Natural killer cell (primary cell): ENCODE results near the gene FGA. TPM values are rescaled to one million over a fixed set of nuclear protein-coding genes. Genes with fewer than 3 reads are reported as not detected.

ENCODE experiments used
- ATAC-seq, 3 donors: fragments of 150-1000 bp in 2 of 3; fragments of 200-7000 bp in 1 of 3; cut with Tn5 transposase; 1 replicate in 1 of 3; 2 replicates in 2 of 3; pipeline ENCODE4 v1.10.0; 2021; ENCODE audit warnings: mild to moderate bottlenecking in 2 of 3, moderate library complexity in 2 of 3
- DNase-seq, 2 donors: peaks; one replicate each; pipeline versions ENCODE4 v3.0.0 to v3.0.0-alpha.2; 2013 to 2021; ENCODE audit warnings: mixed read lengths in 1 of 2
- H3K27ac ChIP-seq: one replicate; pipeline ENCODE4 v1.5.1; 2013; ENCODE audit warnings: mild to moderate bottlenecking, low read length
- H3K27me3 ChIP-seq: one replicate; pipeline ENCODE4 v1.6.1; 2013; ENCODE audit warnings: low read length; ENCODE audit not compliant: control insufficient read depth, insufficient read depth
- H3K36me3 ChIP-seq: one replicate; pipeline ENCODE4 v1.6.1; 2013; ENCODE audit warnings: low read length; ENCODE audit not compliant: control insufficient read depth, insufficient read depth
- H3K4me1 ChIP-seq: one replicate; pipeline ENCODE4 v1.6.1; 2013; ENCODE audit warnings: low read length; ENCODE audit not compliant: control insufficient read depth, insufficient read depth
- H3K4me3 ChIP-seq: one replicate; pipeline ENCODE4 v1.5.1; 2013; ENCODE audit warnings: low read length
- H3K9me3 ChIP-seq: one replicate; pipeline ENCODE4 v1.6.1; 2013; ENCODE audit warnings: low read length; ENCODE audit not compliant: control insufficient read depth, insufficient read depth
- H3K27ac Mint-ChIP-seq, 2 donors: one replicate each; pipeline ENCODE4 v1.8.0; 2022; ENCODE audit warnings: mild to moderate bottlenecking in 2 of 2, mixed read lengths in 2 of 2, moderate library complexity in 1 of 2
- H3K27me3 Mint-ChIP-seq, 2 donors: one replicate each; pipeline ENCODE4 v1.8.0; 2022; ENCODE audit warnings: low read depth in 2 of 2, mixed read lengths in 2 of 2
- H3K36me3 Mint-ChIP-seq: one replicate; pipeline ENCODE4 v1.8.0; 2022; ENCODE audit warnings: mixed read lengths
- H3K4me1 Mint-ChIP-seq, 2 donors: one replicate each; pipeline ENCODE4 v1.8.0; 2022; ENCODE audit warnings: mixed read lengths in 2 of 2
- H3K4me3 Mint-ChIP-seq: one replicate; pipeline ENCODE4 v1.8.0; 2022; ENCODE audit warnings: mild to moderate bottlenecking, moderate library complexity, mixed read lengths
- H3K9me3 Mint-ChIP-seq, 2 donors: one replicate each; pipeline ENCODE4 v1.8.0; 2022; ENCODE audit warnings: mixed read lengths in 2 of 2
- WGBS: methylation state at CpG from one replicate; pipeline ENCODE4 v1.1.7; 2013; ENCODE audit warnings: missing lambda C conversion rate; ENCODE audit not compliant: insufficient coverage; 5-methylcytosine and 5-hydroxymethylcytosine counted together
- intact Hi-C: fragments of 100-400 bp; cut with micrococcal nuclease; formaldehyde crosslinking; loops from one replicate; pipeline ENCODE4 v1.14.2; 2022
- total RNA-seq, 4 donors: library from RNA; stranded (reverse); fragments of 120-200 nt in 1 of 4; gene quantifications; one replicate each; pipeline versions ENCODE4 v1.2.3 to v1.2.4, GENCODE V29; 2013 to 2022
- TF ChIP-seq, protein P1 (sequence below): fragments of 200-600 bp; IDR thresholded peaks from one replicate; pipeline ENCODE4 v1.8.0; 2022; ENCODE audit warnings: antibody characterized with exemption

The FGA gene
- total RNA-seq, 3 donors from 2014 or later (not counting 1 experiment from before 2014, with no cell fraction given) = not detected

- intact Hi-C loops = no loop called here
- Mint-ChIP-seq H3K27ac (no peak overlapping the region), H3K4me1 (no peaks in the 10 kb centered on the region), H3K36me3 (no peaks in the 10 kb centered on the region), H3K9me3 (no peaks in the 10 kb centered on the region), H3K27me3 (peaks cover 14 to 20% of the 10 kb centered on the region in 2 donors), H3K4me3 (no peak overlapping the region)
- no peak for DNase-seq
- TF ChIP-seq, protein P1, sequence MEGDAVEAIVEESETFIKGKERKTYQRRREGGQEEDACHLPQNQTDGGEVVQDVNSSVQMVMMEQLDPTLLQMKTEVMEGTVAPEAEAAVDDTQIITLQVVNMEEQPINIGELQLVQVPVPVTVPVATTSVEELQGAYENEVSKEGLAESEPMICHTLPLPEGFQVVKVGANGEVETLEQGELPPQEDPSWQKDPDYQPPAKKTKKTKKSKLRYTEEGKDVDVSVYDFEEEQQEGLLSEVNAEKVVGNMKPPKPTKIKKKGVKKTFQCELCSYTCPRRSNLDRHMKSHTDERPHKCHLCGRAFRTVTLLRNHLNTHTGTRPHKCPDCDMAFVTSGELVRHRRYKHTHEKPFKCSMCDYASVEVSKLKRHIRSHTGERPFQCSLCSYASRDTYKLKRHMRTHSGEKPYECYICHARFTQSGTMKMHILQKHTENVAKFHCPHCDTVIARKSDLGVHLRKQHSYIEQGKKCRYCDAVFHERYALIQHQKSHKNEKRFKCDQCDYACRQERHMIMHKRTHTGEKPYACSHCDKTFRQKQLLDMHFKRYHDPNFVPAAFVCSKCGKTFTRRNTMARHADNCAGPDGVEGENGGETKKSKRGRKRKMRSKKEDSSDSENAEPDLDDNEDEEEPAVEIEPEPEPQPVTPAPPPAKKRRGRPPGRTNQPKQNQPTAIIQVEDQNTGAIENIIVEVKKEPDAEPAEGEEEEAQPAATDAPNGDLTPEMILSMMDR = no peak
- Histone ChIP-seq H3K4me3 (no peak overlapping the region), H3K27ac (no peak overlapping the region), H3K27me3 (no peaks in the 10 kb centered on the region), H3K36me3 (no peaks in the 10 kb centered on the region), H3K4me1 (no peaks in the 10 kb centered on the region), H3K9me3 (no peaks in the 10 kb centered on the region)
- 100% methylated on average over 2 of the region's 2 CpGs for WGBS
- ATAC-seq = no peak
Measured at GRCh38 chr4:154588198-154588597, 2.3 kb downstream of the FGA start.

DNA sequence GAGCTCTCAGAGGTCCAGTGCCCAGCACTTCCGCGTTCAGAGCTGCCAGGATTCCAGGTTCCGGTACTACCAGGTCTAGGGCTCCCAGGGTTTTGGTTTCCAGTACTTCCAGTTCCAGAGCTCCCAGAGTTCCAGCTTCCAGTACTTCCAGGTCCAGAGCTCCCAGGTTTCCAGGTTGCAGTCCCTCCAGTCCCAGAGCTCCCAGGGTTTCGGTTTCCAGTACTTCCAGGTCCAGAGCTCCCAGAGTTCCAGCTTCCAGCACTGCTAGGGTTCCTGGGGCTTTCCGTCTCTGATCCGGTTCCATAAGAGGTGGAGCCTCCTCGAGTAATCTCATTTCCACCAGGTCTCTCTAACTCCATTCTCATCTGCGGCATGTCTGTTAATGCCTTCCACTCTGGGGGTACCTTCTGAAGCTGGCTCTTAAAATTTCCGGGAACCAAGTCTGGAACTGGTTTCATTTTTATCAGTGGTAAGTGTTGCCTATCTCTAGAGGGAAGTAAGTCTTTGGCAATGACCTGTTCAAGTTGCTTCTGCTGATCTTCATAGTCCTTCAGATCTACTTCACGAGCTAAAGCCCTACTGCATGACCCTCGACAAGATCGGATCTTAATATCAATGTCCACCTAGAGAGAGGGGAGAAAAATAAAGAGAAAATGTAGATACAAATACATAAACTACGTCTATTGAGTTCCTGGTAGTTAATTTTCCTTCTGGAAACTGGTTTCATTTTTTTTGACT lies 4.1 kb downstream of the FGA start:
- WGBS = 94% methylated on average over 9 of the region's 13 CpGs
- no peak overlapping the region for H3K4me3 Mint-ChIP-seq

DNA sequence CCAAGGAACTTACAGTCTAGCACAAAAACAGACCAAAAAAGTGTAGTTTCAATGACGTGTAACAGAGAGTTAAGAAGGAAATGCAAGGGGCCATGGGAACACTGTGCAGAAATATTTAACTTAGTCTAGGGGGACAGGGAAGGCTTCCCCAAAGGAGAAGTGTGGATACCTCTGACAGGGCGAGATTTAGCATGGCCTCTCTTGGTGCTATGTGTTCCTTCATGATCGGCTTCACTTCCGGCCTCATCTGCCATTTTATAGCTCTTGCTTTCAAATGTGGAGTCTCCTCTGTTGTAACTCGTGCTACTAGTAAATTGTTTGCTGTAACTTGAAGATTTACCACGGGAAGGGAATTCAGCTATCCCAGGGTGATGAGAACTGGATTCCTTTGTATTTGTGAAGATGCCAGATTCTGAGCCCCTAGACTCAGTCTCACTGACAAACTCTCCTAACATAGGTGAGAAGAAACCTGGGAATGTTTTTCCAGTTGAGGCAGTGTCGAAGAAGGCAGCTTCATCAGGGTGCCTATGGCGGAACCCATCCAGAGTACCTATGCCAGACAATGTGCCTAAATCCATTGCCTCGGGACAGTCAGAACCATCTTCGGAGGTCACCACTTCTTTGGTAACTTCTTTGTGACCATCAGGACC lies 5.0 kb downstream of the FGA start:
- no peak overlapping the region for H3K4me3 ChIP-seq
- H3K27ac ChIP-seq = no peak overlapping the region
- TF ChIP-seq, protein P1 = no peak
- H3K27me3 ChIP-seq = no peaks in the 10 kb centered on the region
- H3K4me3 Mint-ChIP-seq = no peak overlapping the region
- no peak for ATAC-seq
- intact Hi-C loops = no loop called here
- H3K4me1 Mint-ChIP-seq = no peaks in the 10 kb centered on the region
- H3K4me1 ChIP-seq = no peaks in the 10 kb centered on the region
- no peaks in the 10 kb centered on the region for H3K9me3 Mint-ChIP-seq
- no peak overlapping the region for H3K27ac Mint-ChIP-seq
- no peak for DNase-seq
- H3K27me3 Mint-ChIP-seq = peaks cover 12 to 15% of the 10 kb centered on the region in 2 donors
- H3K36me3 Mint-ChIP-seq = no peaks in the 10 kb centered on the region
- no peaks in the 10 kb centered on the region for H3K9me3 ChIP-seq
- H3K36me3 ChIP-seq = no peaks in the 10 kb centered on the region
- WGBS = 90% methylated on average over 10 of the region's 10 CpGs

More for the DNA sequence above, 4.1 kb downstream of the FGA start:
- no peak overlapping the region for H3K27ac ChIP-seq
- DNase-seq = no peak
- H3K9me3 Mint-ChIP-seq = no peaks in the 10 kb centered on the region
- intact Hi-C loops = no loop called here
- H3K27me3 ChIP-seq = no peaks in the 10 kb centered on the region
- H3K27me3 Mint-ChIP-seq = peaks cover 15 to 20% of the 10 kb centered on the region in 2 donors
- H3K27ac Mint-ChIP-seq = no peak overlapping the region
- no peaks in the 10 kb centered on the region for H3K4me1 Mint-ChIP-seq
- no peak overlapping the region for H3K4me3 ChIP-seq
- H3K4me1 ChIP-seq = no peaks in the 10 kb centered on the region
- no peaks in the 10 kb centered on the region for H3K36me3 ChIP-seq
- TF ChIP-seq, protein P1 = no peak
- no peaks in the 10 kb centered on the region for H3K36me3 Mint-ChIP-seq
- ATAC-seq = no peak
- no peaks in the 10 kb centered on the region for H3K9me3 ChIP-seq
